AG09319 (cell line): ENCODE results near the gene GALT.

Experiments used
- DNase-seq: peaks from one replicate; pipeline ENCODE4 v3.0.0-alpha.2; 2010; ENCODE audit warnings: low read depth; ENCODE audit errors: extremely low read depth
- CTCF ChIP-seq: IDR thresholded peaks from 2 replicates; pipeline ENCODE4 v1.5.1; 2011; ENCODE audit warnings: low read depth, mild to moderate bottlenecking, inconsistent platforms, low read length, moderate library complexity

Gene GALT

GRCh38 chr9:34684145-34684544, 37.7 kb downstream of the GALT start:
- no peak for DNase-seq
- no peak for TF ChIP-seq CTCF

DNA sequence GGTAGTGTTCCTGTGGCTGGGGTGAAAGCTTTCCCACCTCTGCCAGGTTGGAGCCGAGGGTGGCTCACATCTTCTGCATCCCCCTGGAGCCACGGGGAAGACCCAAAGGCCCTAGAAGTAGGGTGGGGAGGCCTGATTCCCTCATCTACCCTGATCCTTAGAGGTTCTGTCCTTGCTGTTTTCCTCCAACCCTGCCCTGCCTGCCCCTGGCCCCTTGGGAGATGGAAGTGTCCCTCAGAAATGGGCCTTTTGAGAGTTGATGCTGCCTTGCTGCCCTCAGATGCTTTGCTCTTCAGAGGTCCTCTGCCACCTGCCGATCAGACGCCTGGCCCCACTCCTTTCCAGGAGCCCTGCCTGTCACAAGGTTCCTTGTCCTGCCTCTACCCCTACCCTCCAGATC, 38.3 kb downstream of the GALT start:
- no peak for TF ChIP-seq CTCF
- DNase-seq = no peak

GRCh38 chr9:34685591-34685990, 39.1 kb downstream of the GALT start:
- TF ChIP-seq CTCF = no peak
- DNase-seq = no peak

DNA sequence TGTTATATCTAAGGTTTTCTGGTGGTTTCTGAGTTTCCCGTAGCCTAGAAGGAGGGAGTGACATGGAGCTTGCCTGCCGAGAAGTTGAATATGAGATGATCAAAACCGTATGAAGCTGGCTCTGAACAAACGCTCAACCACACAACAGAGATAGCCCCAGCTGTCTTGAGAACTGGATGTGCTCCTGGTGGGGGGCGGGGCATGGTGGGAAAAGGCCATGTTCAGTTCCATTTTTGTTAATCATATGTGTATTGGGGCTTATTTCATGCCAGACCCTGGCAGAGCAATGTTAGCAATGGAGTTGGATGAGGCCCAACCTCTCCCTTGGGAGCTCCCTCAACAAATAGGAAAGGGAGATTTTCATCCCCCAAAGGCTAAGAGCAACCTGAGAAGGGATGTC, 39.8 kb downstream of the GALT start:
- TF ChIP-seq CTCF = no peak
- no peak for DNase-seq

DNA sequence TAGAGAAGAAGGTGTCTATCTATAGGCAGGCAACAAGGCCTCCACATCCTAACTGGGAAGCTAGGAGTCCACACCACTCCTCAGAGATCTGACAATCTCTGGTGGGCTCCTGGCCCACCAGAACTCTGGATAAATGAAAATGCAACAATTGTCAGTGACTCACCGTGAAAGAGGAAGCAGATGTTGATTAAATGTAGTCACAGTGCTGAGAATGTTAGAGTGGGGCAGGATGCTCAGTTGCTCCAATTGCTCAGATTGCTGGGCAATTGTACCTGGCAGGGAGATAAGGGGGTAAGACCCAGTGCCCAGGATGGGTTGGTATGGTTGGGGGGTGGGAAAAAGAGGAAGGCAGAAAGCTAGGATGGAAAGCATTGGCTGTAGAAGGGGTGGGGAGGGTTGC, 40.3 kb downstream of the GALT start:
- DNase-seq = no peak
- TF ChIP-seq CTCF = no peak

DNA sequence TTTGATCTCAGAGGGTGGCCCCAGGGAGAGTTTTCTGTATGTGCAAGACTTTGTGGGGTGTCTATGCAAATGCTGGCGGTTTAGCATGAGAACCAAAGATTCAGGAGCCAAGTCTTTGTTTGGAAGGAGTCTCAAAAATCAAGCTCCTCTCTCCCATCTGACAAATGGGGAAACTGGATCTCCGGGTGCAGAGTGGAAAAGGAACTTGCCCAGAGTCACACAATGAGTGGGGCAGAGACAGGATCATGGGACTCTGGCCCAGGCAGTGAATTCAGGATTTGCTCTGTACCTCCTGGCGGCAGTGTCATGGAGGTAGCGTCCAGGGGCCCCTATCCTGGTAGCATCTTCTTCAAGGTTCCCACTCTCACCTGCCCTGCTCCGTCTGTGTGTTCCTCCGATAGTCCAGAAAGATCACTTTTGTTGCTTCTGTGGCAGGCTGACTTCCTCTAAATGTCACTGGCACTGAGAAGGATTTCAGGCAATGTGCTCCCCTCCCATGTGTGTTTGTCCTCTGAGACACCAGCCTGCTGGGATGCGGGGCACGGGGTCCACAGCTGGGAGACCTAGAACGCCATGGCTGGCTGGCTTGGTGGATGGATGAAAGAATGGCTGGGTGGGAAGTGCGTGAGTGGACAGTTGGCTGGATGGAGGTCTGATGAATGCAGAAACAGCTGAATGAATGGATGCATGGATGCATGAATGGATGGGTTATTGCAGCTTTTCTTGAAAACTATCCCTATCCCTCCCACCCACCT, 41.0 kb downstream of the GALT start:
- TF ChIP-seq CTCF = no peak
- DNase-seq = no peak

GRCh38 chr9:34688329-34689115, 42.0 kb downstream of the GALT start:
- no peak for DNase-seq
- no peak for TF ChIP-seq CTCF
